ENCODE results near the gene COL24A1.
"Not testable (repeated sequence)": the region's sequence is repeated elsewhere in the genome, so short reads cannot be mapped to it uniquely, and the experiment has no call there.

Gene COL24A1

DNA sequence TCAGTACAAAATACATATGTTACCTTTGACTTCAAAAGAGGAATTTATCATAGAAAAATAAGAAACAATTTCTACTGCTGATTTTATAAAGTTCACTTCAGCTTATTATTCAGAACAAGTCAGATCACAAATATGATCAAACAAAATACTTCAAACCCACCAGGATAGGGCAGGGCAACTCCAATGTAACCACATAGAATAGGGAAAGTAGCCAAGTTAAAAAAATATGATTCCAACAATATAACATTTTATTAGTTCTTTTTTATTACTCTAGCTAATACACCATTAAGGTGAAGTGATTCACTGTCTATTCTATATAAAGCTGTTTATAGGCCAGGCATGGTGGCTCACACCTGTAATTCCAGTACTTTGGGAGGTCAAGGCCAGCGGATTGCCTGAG lies 393.8 kb downstream of the COL24A1 start:
- no peak for DNase-seq

DNA sequence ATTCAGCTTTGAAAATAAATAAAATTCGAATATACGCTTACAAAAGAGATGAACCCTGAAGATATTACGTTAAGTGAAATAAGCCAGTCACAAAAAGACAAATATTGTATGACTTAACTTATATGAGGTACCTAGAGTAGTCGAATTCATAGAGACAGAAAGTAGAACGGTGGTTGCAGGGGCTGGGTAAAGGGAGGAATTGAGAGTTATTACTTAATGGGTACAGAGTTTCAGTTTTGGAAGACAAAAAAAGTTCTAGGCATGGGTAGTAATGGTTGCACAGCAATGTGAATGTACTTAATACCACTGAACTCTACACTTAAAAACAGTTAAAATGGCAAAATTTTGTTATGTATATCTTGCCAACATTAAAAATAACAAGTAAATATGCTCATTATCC lies 399.7 kb downstream of the COL24A1 start:
- no peak for DNase-seq

DNA sequence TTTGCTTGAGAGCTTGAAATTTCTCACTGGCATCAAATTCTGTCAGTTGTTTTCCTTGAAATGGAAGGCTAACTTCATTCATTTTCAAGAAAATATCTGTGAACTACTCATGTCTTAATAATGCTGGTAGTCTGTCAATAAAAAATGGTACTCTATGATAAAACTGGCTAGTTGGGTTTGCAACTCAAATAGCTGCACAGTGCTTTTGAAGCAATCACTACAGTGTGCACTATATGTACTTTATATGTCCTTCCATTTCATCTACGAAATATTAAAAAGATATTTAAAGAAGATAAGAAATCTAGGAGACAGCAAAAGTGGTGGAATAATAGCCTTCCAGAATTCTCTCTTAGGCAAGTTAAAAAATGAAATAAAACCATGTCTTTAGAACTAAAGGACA lies 408.5 kb downstream of the COL24A1 start:
- DNase-seq: no peak

DNA sequence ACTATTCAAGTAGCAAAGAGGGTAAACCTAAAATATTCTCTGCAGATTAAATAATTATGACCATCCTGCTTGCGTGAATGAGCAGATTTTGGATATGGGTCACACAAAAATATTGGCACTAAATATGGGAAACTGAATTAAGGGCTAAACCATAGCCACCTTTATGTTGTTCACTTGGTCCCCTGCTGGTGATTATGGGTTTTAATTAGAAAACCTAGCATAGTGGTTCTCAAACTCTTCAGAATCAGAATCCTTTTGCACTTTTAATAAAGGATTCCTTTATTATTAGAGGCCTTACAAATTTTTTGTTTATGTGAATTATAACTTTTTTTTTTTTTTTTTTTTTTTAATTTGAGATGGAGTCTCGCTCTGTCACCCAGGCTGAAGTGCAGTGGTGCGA lies 409.8 kb downstream of the COL24A1 start:
- no peak for DNase-seq

DNA sequence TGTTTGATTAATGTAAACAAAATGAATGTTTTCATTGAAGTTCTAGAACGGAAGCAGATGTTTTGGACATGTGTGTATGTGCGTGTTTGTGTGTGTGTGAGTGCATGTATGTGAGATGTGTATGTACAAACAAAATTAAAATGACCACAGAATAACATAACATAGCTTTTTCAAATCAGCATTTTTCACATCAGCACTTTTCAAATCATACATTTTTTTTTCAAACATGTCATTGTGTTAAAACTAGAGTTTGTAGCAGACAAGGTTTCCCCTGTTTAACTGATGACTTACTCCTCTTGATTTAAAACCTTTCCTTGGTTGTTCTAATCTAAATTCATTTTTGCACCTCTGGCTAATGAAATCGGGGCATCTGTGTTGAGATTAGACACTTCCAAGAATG lies 412.8 kb downstream of the COL24A1 start:
- no peak for DNase-seq

DNA sequence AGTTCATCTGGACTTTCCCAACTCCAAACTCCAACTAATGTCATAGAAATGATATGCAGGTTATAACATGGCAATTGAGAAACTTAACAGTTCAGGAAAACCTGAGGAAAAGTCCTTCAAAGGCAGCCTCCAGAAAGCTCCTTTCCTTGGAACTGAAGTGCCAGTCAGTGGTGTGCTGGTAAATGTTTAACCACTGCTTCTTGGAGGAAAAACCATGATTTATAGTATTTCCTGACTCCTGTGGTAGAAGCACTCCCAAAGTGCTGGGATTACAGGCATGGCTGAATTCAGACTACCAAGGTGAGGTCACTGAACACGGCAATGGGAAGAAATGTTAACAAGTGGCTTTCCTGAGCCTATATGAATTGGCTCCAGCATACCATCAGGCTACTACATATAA lies 421.6 kb downstream of the COL24A1 start:
- no peak for DNase-seq

DNA sequence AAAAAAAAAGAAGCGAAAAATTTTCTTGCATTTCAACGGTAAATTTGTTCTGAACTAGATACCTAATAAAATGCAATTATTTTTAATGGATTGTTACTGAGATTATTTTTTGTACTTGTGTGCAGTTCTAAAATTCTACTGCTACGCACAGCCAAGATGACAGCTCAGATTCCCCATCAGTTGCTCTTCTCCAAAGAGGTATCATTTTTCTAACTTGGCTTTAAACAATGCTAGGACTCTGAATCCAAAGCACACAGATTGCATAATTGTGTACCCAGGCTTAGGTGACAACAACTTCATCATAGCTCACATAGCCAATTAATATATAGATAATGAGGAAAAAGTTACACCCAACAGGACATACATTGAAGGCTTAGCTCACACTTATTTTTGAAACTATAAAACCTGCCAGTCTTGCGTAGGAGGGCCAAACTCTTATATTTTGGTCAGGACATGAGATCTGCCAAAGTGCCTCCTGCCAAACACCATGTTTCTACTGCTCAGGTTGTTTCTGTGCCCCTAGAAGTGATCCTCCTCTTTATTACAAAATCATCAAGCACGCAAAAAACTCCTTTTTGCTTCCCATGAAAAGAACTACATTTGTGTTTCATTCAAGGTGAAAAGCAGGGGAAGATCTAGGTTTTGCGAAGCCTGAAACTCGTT lies 437.8 kb downstream of the COL24A1 start:
- no peak for DNase-seq

DNA sequence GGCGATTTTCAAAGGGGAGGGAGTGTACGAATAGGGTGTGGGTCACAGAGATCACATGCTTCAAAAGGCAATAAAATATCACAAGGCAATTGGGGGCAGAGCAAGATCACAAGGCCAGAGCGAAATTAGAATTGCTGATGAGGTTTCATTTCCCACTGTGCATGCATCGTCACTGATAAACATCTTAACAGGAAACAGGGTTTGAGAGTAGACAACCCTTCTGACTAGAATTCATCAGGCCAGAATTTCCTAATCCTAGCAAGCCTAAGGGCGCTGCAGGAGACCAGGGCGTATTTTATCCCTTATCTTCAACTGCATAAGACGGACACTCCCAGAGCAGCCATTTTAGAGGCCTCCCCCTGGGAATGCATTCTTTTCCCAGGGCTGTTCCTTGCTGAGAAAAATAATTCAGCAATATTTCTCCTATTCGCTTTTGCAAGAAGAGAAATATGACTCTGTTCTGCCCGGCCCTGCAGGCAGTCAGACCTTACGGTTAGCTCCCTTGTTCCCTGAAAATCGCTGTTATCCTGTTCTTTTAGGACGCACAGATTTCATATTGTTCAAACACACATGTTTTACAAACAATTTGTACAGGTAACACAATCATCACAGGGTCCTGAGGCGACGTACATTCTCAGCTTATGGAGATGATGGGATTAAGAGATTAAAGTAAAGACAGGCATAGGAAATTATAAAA lies 442.0 kb downstream of the COL24A1 start:
- not testable (repeated sequence) for DNase-seq

DNA sequence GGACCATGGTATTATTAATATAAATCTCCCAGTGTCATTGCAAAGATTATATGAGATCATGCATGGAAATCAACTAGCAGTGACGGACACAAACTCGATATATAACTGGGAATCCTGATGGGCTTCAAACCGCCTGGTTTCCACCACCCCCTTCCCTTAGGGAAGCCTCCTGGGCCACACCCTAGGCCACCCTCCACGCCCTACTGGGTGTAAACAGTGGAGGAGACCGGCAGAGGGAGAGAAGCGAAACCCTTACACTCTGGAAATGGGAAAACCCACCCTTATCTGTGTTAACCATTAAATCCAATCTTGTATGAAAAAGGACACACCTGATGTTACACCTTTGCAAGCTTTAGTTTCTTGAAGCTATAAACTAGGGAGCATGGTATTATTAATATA lies 447.7 kb downstream of the COL24A1 start:
- DNase-seq: no peak

DNA sequence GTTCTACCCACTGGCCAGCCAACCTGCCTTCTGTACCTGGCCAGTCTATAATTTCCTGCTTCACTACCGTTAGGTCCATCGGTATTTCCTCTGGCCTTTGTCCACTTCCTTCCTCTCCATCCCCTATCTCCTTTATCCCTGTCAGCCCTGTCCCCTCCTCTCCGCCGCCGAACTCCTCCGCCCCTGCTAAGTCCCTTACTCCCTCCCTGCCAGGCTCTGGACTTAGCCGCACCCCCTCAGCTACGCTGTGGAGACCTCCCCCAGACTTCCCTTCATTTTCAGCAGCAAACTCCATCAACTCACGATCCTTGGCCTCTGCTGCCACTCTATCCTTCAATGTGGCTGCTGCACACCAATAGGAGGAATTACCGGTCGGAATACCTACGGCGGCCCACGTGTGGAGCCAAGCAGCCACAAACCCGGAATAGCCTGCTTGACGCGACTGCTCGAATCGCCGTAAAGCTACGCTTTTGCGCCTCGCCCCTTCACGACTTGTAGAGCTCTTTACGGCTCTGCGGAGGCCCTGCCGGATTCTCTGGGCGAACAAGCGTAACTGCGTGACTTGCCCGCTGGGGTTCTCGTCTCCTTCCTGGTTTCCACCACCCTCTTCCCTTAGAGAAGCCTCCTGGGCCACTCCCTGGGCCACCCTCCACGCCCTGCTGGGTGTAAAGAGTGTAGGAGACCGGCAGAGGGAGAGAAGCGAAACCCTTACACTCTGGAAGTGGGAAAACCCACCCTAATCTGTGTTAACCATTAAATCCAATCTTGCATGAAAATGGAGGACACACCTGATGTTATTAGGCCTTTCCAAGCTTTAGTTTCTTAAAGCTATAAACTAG lies 448.4 kb downstream of the COL24A1 start, which contains the start of gene ZNHIT6:
TSS of gene ZNHIT6 (minus strand) at position 444 of the 839 bp plus-strand sequence. CDS start at position 295, 149 bp downstream.
- DNase-seq: peak; percentile 96

DNA sequence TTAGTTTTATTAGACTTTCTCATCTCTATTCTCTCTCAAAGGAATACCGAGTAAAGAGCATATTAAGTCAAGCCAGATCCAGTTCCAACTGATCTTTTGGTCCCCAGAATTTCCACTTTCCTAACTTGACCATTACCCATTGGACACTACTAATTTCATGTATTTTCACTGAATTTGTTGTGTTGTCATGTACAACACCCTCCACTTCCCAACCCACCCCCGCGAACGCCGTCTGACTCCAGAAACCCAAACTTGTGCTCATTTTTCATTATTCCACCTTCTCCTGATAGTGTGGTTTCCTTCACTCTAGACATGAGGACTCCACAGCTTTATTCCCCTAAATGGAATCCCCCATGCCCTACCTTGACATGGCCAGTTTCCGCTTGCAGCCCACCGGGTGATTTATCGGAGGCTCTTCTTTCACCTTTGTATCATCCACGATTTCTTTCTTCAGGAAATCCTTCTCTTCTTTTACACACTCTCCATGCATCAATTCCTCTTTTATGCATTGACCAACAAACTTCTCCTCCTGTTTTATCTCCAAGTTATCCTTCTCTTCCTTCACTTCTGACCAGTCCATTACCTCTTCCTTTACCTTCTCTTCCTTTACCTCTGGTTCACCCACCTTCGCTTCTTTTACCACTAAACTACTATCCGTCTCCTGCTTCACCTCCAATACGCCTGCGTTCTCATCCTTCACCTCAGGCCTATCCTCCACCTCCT lies 449.1 kb downstream of the COL24A1 start:
- DNase-seq: no peak

DNA sequence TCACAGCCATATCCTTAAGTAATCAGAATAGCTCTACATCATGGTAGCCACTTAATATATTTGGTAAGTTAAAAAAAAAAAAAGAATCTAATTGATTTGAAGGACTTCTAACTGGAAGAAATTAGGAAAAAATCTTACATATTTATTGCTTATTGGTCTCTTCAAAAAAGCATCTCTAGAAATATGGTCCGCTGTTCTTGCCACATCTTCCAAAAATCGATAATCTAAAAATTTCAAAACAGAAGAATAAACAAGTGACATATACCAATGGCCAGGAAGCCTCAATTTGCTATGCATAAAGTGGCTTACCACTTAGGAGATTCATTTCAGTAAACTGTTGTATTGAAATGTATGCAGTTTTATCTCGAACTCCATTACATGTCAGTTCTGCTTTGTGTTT lies 450.6 kb downstream of the COL24A1 start:
- no peak for DNase-seq

DNA sequence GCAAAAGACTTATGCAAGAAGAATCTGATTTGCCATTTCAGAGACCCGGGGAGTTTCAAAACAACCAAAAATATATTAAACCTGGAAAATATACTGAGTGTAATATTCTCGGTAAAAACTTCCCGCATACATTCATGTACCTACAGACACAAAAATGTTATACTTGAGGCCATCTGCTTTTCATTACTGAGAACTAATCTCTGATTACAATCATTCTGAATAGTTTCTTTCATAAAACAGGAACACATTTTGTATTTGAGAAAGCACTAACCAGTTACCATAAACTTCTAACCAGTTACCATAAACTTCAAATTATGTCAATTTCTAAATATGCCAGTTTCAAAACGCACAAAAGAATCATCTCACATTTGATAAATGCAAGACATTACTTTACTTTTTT lies 456.1 kb downstream of the COL24A1 start:
- no peak for DNase-seq

DNA sequence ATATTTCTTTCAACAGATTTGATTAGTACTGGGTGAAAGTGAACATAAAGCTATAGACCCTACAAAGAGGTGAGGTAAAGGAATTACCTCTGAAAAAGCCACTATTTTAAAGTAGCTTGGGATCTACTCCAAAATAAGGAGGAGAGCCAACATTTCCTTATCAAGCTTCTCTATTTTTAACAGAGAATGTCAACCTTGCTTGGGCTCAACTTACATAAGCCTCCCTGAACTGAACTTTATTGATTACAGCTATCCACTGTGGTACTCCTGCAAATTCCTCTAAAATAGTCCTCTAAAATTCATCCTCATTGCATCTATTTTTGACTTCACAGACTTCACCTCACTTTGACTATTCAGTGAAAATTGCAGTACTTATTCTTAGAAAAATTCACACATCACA lies 458.7 kb downstream of the COL24A1 start:
- no peak for DNase-seq

DNA sequence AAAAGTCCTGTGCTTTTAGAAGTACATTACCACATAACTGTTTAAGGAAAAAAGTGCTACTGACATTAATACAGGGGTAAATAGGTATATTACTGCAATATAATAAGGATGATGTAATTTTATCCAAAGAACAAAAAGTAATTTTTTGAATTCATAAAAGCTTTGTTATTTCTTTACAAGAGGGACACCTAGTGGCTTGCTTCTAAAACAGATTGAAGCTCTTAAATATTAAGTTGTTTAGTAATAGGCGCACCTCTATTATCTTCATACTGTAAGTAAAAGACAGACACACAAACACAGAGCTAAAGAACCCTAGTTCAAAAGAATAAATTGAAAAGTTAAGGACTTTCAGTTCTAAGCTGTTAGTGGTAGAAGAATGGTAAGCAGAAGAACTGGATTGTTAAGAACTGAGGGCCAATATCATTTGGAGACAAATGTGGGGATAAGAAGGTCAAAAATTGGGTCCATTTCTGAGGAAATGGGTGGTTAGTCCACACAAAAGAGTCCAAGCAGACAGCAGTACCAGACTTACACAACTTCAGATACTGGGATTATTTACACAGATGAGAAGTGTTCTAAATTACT lies 463.8 kb downstream of the COL24A1 start:
- peak; percentile 41 for DNase-seq

DNA sequence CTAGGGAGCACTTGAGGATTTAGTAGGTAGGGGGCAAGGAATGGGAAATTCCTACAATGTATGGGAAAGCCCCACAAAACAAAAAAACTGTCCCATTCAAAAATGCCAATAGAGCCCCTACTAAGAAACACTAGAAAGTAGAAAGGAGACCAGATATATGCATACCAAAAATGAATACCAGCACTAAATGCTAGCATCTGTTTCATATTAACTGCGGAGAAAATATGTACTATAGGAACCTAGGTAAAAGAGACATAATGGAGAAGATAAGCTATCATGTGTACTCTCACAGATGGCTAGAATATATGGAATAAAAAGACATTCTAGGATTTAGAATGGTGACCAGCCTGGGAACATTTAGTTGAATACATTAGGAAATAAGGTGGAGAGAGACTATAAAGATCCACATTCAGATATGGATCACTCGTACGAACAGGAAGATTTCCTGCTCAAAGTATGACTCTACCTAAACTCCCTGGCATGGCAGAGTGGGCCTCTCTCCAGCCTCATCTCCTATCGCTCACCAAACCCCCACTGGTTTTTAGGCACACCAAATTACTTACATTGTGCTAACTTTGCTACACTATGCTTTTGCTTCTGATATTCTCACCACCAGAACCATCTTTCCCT lies 466.7 kb downstream of the COL24A1 start:
- no peak for DNase-seq

DNA sequence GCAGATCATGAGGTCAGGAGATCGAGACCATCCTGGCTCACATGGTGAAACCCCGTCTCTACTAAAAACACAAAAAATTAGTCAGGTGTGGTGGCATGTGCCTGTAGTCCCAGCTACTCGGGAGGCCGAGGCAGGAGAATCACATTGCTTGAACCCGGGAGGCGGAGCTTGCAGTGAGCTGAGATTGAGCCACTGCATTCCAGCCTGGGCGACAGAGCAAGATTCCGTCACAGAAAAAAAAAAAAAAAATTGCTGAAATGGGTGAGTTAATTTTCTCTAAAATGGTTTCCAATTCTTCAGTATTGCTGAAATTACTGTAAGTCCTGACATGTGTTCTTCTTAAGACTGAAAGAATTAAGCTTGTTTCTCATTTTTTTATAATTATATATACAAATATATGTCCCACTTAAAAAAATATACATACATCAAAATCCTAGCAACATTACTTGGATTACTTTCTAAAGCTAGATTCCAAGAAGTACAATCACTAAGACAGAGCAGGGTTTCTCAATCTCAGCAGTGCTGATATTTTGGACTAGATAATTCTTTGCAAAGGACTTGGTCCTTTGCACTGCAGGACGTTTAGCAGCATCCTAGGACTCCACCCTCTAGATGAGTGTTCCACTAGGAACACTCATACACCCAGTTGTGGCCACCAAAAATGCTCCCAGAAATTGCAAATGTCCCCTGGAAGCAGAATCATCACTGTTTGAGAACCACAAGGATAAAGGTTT lies 473.1 kb downstream of the COL24A1 start:
- no peak for DNase-seq

DNA sequence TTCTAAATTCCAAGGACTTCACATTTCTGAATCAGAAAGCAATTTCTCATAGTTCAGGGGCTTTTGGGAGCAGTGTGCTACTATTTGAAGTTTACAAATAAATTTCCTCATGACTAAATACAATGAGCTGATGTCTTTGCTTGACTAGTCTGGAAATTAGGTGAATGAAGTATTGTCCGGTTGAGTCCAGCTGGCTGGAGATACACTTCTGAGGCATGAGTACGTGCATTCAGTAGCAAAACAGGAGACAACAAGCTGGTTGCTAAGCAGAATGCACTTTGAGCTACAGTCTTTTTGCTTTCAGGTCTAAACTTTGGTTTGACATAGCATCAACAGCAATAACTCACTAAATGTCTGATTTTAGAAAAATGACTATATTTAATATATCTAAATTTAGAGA lies 475.5 kb downstream of the COL24A1 start:
- DNase-seq: no peak
